HG03025 (cell line): ENCODE results near the gene RTTN.
"Not testable (repeated sequence)": the region's sequence is repeated elsewhere in the genome, so short reads cannot be mapped to it uniquely, and the experiment has no call there.

Experiments
- ATAC-seq: cut with Tn5 transposase; IDR thresholded peaks from one replicate; pipeline ENCODE4 v1.9.1; 2021; ENCODE audit warnings: mild to moderate bottlenecking, moderate library complexity; ENCODE audit not compliant: unreplicated experiment, low FRiP score

The RTTN gene

DNA sequence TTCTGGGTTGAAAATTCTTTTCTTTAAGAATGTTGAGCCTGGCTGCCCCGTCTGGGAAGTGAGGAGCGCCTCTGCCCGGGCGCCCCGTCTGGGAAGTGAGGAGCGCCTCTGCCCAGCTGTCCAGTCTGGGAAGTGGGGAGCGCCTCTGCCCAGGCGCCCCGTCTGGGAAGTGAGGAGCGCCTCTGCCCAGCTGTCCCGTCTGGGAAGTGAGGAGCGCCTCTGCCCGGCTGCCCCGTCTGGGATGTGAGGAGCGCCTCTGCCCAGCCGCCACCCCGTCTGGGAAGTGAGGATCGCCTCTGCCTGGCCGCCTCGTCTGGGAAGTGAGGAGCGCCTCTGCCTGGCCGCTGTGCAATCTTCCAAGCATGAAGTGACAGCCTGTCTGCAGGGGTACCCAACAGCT lies 102.6 kb downstream of the RTTN start:
- ATAC-seq: not testable (repeated sequence)

DNA sequence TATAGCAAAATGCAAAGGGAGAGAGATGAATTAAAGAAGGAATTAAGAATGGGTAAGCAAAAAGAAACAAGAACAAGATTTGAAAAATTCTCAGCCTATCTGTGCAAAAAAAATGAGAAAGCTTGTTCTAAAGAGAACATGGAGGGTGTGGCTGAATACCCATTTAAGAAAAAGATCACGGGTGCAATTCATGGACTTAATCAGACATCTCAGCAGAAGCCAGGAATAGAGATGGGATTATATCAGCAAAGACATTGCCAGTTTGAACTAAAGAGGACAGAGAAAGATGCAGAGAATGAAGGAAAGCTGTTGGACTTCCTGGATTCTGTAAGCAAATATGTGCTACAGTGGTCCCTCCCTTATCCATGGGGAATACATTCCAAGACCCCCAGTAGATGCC lies 115.6 kb downstream of the RTTN start:
- no peak for ATAC-seq

- ATAC-seq: no peak
Measured at GRCh38 chr18:70086085-70086484, 119.4 kb downstream of the RTTN start.

DNA sequence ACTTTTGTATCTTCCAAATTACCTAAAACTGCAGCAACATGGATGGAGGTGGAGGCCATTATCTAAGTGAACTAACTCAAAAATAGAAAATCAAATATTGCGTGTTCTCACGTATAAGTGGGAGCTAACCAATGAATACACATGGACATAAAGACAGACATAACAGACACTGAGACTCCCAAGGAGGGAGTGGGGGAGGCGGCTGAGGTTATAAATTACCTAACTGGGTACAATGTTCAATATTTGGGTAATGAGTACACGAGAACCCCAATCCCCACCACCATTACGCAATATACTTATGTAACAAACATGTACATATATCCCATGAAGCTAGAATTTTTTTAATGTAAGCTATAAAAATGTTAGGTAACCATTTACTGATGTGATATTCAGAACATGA lies 119.8 kb downstream of the RTTN start:
- no peak for ATAC-seq

DNA sequence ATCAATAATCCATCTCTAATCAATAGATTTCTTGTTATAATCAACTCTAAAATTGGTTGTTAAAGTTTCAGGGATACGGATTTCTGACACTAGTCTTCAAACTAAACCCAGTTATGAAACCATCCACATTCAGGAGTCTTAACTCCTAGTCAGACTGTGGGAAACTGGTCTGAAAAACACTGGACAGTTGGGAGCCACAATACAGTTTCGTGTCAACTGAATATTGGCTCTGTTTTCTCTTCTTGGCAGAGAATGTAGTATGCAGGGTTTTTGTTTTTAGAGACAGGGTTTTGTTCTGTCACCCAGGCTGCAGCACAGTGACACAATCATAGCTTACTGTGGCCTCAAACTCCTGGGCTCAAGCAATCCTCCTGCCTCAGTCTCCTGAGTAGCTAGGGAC lies 123.1 kb downstream of the RTTN start:
- no peak for ATAC-seq

DNA sequence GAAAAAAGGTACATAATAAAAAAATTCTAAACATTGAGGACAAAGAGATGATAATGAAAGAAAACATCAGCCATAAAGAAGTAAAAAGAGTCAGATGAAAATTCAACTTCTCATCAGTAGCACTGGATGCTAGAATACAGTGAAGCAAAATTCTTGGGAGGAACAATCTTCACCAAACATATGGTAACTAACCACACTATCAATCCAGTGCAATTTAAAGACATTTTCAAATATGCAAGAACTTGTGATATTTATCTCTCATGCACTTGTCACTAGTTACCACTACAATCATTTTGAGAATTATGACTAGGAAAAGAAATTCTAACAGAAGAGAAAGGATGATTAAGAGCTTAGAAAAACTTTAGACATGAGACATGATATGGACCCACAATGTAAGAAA lies 127.4 kb downstream of the RTTN start:
- no peak for ATAC-seq

DNA sequence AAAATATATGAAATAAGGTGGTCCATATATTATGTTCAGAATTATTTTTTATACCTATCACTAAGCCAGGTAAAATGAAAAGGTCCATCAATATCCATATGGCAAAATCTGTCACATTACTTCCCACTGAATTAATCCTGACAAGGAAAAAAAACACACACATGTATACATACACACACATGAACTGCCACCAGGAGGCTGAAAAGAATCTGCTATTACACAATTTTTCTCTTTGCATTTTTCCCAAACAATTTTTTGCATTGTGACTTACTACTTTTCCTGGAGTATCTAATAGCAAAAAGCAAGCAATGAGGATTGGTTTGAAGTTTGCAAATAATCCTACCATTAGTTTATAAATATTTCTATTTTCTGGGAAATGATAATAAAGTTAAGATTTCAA lies 129.6 kb downstream of the RTTN start:
- no peak for ATAC-seq

DNA sequence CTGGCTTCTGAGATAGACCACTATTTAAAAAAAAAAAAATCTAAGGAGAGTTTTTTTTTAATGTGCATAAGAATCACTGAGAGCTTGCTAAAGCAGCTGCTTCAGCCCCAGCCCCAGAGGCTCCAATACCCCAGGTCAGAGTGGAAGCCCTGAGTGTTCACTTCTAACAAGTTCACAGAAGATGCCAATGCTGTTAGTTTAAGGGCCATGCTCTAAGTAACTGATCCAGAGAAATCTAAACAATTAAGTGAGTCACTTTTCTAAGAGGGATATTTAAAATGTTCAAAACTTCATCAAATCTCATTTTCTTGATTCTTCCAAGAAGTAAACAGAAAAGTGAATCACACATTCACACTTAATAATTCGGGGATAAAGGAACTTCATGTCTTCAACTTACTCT lies 131.4 kb downstream of the RTTN start:
- no peak for ATAC-seq

GRCh38 chr18:70073432-70073831 lies 132.1 kb downstream of the RTTN start:
- ATAC-seq: no peak

DNA sequence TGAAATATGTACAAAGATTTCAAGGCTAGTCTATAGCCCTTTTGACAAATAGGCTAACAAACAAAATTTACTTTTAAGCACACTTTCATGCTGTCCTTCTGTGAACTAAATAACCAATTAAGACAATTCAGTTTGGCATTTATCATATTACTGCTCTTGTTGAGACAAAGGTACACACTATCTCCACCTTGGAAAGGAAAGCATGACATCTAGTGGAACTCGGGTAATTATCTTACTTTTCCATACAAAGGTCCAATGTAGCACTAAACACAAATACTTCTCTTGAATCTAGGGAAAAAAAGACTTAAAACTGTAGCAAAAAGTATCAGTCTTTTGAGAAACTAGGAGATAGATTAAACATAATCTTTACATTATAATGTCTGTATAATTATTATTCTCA lies 132.8 kb downstream of the RTTN start:
- no peak for ATAC-seq

- ATAC-seq: no peak
Measured at GRCh38 chr18:70069965-70070364, 135.5 kb downstream of the RTTN start.

DNA sequence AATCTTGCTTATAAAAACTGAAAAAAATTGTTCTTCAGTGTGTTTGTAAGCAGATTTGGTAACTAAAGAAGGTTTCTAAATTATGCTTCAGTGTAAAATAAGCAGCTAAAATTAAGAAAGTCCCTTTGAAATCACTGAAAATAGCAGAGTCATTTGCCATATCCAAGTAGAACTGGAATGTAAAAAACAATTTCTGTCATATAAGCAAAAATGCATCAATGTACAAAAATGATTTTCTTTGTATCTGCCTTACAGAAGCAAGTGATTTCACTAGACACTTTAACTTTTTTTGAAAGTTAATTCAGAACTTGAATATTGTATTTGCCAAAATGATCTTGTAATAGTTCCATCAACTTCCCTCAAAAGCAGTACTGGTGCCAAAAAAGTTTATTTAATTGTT lies 136.1 kb downstream of the RTTN start:
- no peak for ATAC-seq

- ATAC-seq: no peak
Measured at GRCh38 chr18:70068981-70069380, 136.5 kb downstream of the RTTN start.

GRCh38 chr18:70059684-70060083 lies 145.8 kb downstream of the RTTN start:
- no peak for ATAC-seq

DNA sequence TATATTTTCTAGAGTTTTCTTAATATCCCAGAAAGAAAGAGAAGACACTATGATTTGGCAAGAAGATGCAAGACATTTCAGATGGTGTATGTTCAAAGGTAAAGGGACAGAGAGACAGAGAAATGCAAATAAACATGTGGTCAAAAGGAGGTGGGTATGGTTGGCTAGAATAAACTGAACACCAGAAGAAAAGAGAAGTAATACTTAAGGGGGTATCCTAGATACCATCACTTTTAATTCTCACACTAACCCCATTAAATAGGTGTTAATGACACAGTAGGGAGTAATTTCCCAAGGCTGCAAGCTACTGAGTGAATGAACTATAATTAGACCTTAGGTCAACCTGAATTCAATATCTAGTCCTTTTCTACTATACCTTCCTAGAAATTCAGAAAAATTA lies 146.6 kb downstream of the RTTN start:
- peak; percentile 97 for ATAC-seq

- no peak for ATAC-seq
Measured at GRCh38 chr18:70047931-70048603, 157.4 kb downstream of the RTTN start.

GRCh38 chr18:70046796-70047195 lies 158.7 kb downstream of the RTTN start:
- ATAC-seq: no peak

GRCh38 chr18:70046207-70046606 lies 159.3 kb downstream of the RTTN start:
- no peak for ATAC-seq

DNA sequence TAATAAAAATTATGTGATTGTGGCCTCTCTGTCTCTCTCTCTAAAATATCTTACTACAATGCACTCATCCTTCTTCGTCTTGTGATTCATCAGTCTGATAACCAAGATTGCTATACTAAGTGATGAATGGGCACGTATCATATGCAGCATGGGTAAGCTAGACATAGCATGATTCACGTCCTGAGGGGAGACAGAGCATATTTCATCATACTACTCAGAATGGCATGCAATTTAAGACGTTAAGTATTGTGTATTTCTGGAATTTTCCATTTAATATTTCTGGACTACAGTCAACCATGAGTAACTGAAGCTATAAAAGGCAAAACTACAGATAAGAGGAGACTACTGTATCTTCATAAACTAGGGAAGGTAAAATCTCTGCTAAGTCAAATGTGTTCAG lies 160.9 kb downstream of the RTTN start:
- ATAC-seq: no peak

GRCh38 chr18:70041459-70042050 lies 163.9 kb downstream of the RTTN start:
- no peak for ATAC-seq

GRCh38 chr18:70039186-70039585 lies 166.3 kb downstream of the RTTN start:
- ATAC-seq: no peak

DNA sequence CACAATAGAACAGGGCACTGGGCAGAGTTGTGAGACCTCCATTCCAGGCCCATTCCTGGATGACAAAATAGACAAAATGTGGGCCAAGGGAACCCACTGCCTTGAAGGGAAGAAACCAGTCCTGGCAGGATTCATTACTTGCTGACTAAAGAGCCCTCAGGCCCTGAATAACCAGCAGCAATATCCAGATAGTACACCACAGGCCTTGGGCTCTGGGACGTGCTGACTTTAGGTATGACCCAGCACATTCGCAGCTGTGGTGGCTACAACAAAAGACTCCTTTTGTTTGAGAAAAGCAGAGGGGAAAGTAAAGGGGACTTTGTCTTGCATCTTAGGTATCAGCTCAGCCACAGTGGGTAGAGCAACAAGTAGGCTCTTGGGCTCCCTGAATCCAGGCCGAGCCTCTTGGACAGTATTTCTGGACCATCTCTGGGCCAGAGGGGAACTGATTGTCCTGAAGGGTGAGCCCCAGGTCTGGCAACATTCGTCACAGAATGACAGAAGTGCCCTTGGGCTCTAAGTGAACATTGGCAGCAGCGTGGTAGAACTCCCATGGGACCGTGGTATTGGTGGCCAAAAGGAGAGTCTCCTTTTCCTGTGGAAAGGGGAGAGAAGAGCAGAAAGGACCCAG lies 167.9 kb downstream of the RTTN start:
- peak; percentile 23 for ATAC-seq
